ENCODE data around the gene ZNF217. TPM values are rescaled to one million over a fixed set of nuclear protein-coding genes. Genes with fewer than 3 reads are reported as not detected.
A peak's percentile ranks its signal among the peaks of the same experiment; 100 is the strongest.

ZNF217 gene
- total and polyA plus RNA-seq, 7 donors = 1.7 to 8.1 (median 4.3) TPM

- H3K27me3 ChIP-seq (ENCODE audit: insufficient read depth in 3 of 3, low read length in 2 of 3) = no peaks in the 10 kb centered on the region
- peaks cover 2 to 49% of the 10 kb centered on the region in 2 donors for H3K36me3 ChIP-seq (ENCODE audit: insufficient read depth in 1 of 2, low read depth in 1 of 2)
- H3K27ac ChIP-seq = peak overlapping the region; percentile 44
- no peaks in the 10 kb centered on the region for H3K9me3 ChIP-seq
- intact Hi-C loops (cut with DNase I) = loop anchor here (2.0 to 5.0 kb wide), 4 partner anchors 291 to 623 kb away; no protein-coding TSS in a partner anchor
- H3K4me1 ChIP-seq = peaks cover 36% of the 10 kb centered on the region
- ATAC-seq (peak in 2 of 4 donors; percentile 18 to 24), DNase-seq (peak in 1 of 2 donors; percentile 37)
- no peak for TF ChIP-seq CTCF (IDR thresholded peaks at IDR 0.05)
- H3K4me3 ChIP-seq = no peak overlapping the region
- WGBS, 3 donors = 50 to 62% (median 62%) methylated on average over 10 of the region's 10 CpGs
These were observed 13.9 kb downstream of the ZNF217 start for GRCh38 chr20:53579581-53580375.

- H3K4me3 ChIP-seq = peak overlapping the region; percentile 3
- peaks cover 36% of the 10 kb centered on the region for H3K4me1 ChIP-seq
These were observed 14.4 kb downstream of the ZNF217 start for GRCh38 chr20:53579266-53579580.

GRCh38 chr20:53578492-53579222, 15.0 kb downstream of the ZNF217 start:
- H3K36me3 ChIP-seq (ENCODE audit: insufficient read depth in 1 of 2, low read depth in 1 of 2) = peaks cover 2 to 60% of the 10 kb centered on the region in 2 donors
- ATAC-seq = peak; percentile 73 to 90 (median 77)
- H3K27ac ChIP-seq = no peak overlapping the region
- intact Hi-C loops (cut with DNase I) = loop anchor here in 1 of 2 donors (1.0 to 5.0 kb wide), 4 partner anchors 292 to 624 kb away; no protein-coding TSS in a partner anchor
- no peaks in the 10 kb centered on the region for H3K27me3 ChIP-seq (ENCODE audit: insufficient read depth in 3 of 3, low read length in 2 of 3)
- WGBS, 3 donors = 21 to 28% (median 21%) methylated on average over 10 of the region's 10 CpGs
- DNase-seq = no peak
- no peaks in the 10 kb centered on the region for H3K9me3 ChIP-seq
- H3K4me3 ChIP-seq = peak overlapping the region; percentile 3
- peaks cover 35% of the 10 kb centered on the region for H3K4me1 ChIP-seq
- peak; percentile 85 for TF ChIP-seq CTCF (IDR thresholded peaks at IDR 0.05)

More at GRCh38 chr20:53579266-53579580, 14.4 kb downstream of the ZNF217 start:
- intact Hi-C loops (cut with DNase I) = loop anchor here in 1 of 2 donors (2.0 to 5.0 kb wide), 3 partner anchors 292 to 623 kb away; no protein-coding TSS in a partner anchor
- 64 to 80% (median 69%) methylated on average over 2 of the region's 2 CpGs for WGBS, 3 donors
- DNase-seq = no peak
- H3K36me3 ChIP-seq (ENCODE audit: insufficient read depth in 1 of 2, low read depth in 1 of 2) = peaks cover 2 to 54% of the 10 kb centered on the region in 2 donors
- TF ChIP-seq CTCF (IDR thresholded peaks at IDR 0.05) = no peak
- no peaks in the 10 kb centered on the region for H3K27me3 ChIP-seq (ENCODE audit: insufficient read depth in 3 of 3, low read length in 2 of 3)
- ATAC-seq = no peak
- H3K9me3 ChIP-seq = no peaks in the 10 kb centered on the region
- no peak overlapping the region for H3K27ac ChIP-seq

GRCh38 chr20:53576586-53577318, 16.9 kb downstream of the ZNF217 start:
- intact Hi-C loops (cut with DNase I) = loop anchor here in 1 of 2 donors (5.0 kb wide), 1 partner anchor 626 kb away; no protein-coding TSS in a partner anchor
- Histone ChIP-seq H3K4me3 (no peak overlapping the region), H3K4me1 (peaks cover 28% of the 10 kb centered on the region), H3K36me3 (ENCODE audit: insufficient read depth in 1 of 2, low read depth in 1 of 2) (peaks cover 0 to 55% of the 10 kb centered on the region in 2 donors), H3K27ac (no peak overlapping the region), H3K27me3 (ENCODE audit: insufficient read depth in 3 of 3, low read length in 2 of 3) (no peaks in the 10 kb centered on the region), H3K9me3 (no peaks in the 10 kb centered on the region)
- WGBS, 3 donors = 89 to 94% (median 91%) methylated on average over 12 of the region's 12 CpGs
- no peak for ATAC-seq
- TF ChIP-seq CTCF (IDR thresholded peaks at IDR 0.05) = no peak
- no peak for DNase-seq

Data from psoas muscle (tissue), 8 donors.